Measurements from ENCODE around the gene PHF11.

Gene PHF11

GRCh38 chr13:49498206-49498605 is 2.5 kb downstream of the PHF11 start:
- DNase-seq (ENCODE audit: low read depth in 2 of 2) = no peak

DNA sequence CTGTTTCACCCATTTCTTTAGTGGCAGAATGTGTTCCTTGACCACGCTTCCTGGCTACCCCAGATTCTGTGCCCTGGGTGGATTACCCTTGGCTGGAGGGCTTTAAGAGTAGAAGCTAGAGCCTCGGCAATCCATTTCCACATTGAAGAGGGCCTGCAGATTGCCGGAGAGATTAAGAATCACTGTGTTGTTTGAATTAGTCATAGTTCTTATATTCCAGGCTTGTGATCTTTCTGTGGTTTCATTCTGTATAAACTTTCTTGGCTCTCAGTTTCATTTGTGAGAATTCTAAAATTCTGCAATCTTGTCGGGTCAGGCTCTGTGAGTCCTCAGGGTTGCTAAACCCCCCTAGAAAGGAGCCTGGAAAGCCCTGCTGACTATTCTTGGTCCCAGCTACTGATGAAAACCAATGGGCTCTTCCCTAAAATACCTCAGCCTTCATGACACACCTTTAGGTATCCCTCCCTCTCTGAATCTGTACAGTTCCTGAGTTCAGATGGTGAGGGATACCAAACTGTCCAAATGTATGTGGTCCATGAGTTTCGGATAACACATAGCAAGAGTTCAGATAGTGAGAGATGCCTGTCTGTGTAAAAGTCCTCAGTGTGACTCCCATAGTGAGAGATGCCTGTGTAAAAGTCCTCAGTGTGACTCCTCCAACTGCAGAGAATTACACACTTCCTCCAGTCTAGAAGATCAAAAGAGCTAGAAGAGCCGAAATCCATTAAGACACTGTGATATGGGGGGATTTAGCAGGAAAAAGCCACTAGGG is 4.3 kb downstream of the PHF11 start:
- DNase-seq (ENCODE audit: low read depth in 2 of 2) = no peak

DNA sequence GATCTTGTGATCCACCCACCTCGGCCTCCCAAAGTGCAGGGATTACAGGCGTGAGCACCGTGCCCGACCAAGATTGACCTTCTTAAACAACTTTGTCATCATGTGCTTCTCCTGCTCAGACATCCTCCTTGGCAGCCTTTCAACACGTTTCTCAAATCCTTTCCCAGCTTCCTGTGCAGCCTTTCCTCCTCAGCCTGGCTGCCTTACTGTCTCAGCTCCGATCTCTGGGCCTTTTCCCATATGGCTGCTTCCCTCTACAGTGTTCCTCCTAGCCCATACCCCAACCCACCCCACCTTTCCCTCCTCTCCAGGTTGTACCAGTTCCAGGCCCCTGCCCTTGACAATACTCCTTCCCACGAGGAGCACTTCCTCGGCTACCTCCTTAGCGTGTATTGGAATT is 7.2 kb downstream of the PHF11 start:
- no peak for DNase-seq (ENCODE audit: low read depth in 2 of 2)

GRCh38 chr13:49503951-49504350 is 8.2 kb downstream of the PHF11 start:
- DNase-seq (ENCODE audit: low read depth in 2 of 2) = no peak

- DNase-seq (ENCODE audit: low read depth in 2 of 2) = no peak
Observed at GRCh38 chr13:49512578-49512977, 16.8 kb downstream of the PHF11 start.

DNA sequence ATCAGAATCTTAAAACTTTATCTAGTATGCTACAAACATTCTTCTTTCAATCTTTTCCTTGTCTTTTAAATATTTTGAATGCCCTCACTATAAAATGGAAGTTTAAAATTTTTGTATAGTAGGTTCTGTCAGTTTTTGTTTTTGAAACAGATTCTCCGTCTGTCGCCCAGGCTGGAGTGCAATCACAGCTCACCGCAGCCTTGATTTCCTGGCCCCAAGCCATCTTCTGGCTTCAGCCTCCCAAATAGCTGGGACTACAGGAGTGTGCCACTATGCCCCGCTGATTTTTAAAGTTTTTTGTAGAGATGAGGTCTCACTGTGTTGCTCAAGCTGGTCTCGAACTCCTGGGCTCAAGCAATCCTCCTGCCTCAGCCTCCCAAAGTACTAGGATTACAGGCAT is 20.7 kb downstream of the PHF11 start:
- DNase-seq (ENCODE audit: low read depth in 2 of 2) = no peak

DNA sequence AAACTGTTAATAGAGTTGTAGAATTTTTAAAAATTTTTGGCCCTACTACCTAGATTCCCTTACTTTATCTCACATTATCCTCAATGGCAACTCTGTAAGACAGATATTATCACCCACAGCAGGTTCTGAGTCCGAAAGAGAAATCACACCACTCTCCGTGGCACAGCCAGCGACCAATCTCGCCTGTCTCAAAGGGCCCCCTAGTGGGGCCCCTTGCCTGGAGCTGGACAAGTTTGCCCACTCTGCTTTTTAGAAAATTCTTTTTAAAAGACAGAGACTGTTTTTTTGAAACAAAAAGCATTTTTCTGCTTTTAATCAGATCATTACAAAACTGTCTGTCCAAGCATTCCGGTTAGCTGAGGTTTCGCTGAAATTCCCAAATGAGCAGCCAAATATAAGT is 21.7 kb downstream of the PHF11 start:
- no peak for DNase-seq (ENCODE audit: low read depth in 2 of 2)

GRCh38 chr13:49521224-49521623 is 25.5 kb downstream of the PHF11 start:
- no peak for DNase-seq (ENCODE audit: low read depth in 2 of 2)

DNA sequence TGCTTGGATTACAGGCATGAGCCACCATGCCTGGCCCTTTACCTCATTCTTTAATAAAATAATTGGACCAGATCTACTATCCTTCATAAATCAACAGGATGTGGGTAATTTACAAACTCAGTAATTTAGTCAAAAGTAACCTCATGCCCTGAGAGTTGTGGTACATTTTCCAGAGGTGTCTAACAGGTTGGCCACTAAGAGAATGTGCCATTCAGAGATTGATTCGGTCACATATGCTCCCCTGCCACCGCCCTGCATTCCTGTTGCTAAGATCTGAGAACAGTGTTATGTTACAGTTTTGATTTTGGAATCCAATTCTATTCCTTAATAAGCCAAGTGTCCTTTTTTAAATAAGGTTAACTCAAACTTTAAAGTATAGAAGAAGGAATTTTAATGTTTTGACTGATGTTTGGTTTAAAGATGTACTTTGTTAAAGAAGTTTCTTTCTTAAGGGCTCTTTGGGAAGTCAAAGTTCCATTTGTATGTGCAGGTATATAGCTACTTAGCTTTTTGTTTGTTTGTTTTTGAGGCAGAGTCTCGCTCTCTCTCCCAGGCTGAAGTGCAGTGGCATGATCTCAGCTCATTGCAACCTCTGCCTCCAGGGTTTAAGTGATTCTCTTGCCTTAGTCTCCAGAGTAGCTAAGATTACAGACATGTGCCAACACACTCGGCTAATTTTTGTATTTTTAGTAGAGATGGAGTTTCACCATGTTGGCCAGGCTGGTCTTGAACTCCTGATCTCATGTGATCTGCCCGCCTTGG is 29.2 kb downstream of the PHF11 start:
- no peak for DNase-seq (ENCODE audit: low read depth in 2 of 2)

GRCh38 chr13:49527123-49527522 is 31.4 kb downstream of the PHF11 start:
- no peak for DNase-seq (ENCODE audit: low read depth in 2 of 2)

GRCh38 chr13:49528161-49528560 is 32.4 kb downstream of the PHF11 start:
- DNase-seq (ENCODE audit: low read depth in 2 of 2) = no peak

- no peak for DNase-seq (ENCODE audit: low read depth in 2 of 2)
Observed at GRCh38 chr13:49530457-49530856, 34.7 kb downstream of the PHF11 start.

GRCh38 chr13:49532593-49532992 is 36.8 kb downstream of the PHF11 start:
- DNase-seq (ENCODE audit: low read depth in 2 of 2) = no peak

GRCh38 chr13:49533011-49533410 is 37.3 kb downstream of the PHF11 start:
- DNase-seq (ENCODE audit: low read depth in 2 of 2) = no peak

DNA sequence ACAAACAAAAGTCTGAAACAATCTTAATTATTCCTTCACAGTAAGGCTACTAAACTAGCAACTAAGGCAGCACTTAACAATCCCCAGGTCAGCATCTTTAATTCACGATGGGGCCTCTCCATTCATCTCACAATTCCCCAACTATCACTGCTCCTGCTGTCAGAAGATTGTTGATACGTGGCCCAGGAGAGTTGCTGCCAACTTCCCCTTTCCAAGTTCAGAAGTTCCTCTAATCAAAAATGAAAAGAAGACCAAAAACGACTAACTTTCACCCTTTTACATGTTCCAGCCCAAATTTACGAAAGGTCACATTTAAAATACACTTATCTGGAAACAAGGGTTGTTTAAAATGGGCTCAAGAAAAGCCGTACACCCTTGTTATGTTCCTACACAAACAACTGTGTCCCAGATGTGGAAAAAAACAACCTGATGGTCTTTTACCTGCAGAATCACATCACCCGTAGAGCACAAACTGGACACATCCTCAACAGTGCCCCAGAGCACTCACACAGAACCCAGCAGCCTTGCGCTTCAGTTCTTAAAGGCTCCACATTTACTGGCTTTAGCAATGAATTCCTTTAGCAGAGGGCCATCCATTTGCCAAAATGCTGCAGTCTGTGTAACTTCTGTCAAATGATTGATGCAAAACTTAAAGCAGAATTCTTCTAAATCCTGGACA is 38.0 kb downstream of the PHF11 start:
- DNase-seq (ENCODE audit: low read depth in 2 of 2) = no peak

DNA sequence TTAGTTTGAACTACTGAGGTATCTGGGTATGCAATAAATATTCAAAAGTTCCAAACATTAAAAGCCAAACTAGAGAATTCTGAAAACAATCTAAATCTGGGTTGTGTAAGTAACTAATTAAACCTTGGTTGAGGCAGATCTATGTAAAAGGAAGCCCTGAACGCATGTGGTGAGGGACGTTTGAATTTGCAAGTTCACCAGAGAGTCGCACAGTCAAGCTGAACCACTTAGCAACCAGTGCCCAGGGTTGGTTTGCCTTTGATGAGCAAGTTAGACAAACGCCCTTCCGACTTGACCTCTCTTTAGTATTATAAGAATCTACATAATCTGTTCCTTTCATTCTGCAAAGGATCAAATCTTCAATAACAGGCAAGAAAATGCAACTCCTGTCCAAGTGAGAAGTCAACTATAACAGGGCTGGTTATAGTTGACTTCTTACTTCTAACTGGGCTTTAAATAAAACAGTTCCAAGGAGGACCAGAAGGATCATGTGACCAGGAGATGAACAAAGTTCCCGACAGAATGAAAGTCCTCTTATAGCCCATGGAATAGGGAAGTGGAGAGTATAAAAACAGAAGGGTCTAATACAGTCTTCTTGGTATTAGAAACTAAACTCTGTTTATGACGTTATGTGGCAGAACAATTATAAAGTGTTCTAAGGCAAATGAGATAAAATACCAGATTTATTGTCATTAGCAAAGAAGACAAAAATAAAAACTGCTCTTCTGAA is 40.6 kb downstream of the PHF11 start:
- no peak for DNase-seq (ENCODE audit: low read depth in 2 of 2)

GRCh38 chr13:49538404-49538803 is 42.7 kb downstream of the PHF11 start:
- no peak for DNase-seq (ENCODE audit: low read depth in 2 of 2)

GRCh38 chr13:49539313-49539712 is 43.6 kb downstream of the PHF11 start:
- no peak for DNase-seq (ENCODE audit: low read depth in 2 of 2)

DNA sequence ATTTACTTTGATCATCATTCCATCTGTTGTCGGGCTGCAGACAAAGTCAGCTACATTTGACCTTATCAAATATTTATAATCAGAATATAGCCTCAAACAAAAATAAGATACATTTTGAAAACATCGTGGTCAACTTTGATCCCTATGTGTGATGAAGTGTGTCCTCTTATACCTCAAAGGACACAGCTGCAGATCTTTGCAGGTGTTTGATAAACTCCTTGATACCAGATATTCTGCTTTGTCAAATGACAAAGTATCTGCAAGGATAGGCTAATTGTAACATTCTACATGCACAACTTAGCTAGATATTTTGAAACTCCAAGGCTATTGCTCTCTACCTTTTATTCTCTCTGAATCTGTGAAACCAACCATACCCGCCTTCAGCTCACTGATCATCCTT is 44.0 kb downstream of the PHF11 start:
- no peak for DNase-seq (ENCODE audit: low read depth in 2 of 2)

GRCh38 chr13:49540552-49540951 is 44.8 kb downstream of the PHF11 start:
- DNase-seq (ENCODE audit: low read depth in 2 of 2) = no peak

DNA sequence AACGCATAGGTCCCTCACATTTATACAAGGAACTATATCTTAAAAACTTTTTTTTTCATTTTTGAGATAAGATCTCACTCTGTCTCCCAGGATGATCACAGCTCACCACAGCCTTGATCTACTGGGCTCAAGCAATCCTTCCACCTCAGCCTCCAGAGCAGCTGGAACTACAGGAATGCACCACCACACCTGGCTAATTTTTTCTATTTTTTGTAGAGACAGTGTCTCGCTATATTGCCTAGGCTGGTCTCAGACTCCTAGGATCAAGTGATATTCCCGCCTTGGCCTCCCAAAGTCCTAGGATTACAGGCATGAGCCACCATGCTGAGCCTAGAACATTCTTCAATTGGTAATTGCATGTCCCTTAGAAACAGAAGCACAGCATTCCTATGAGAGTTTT is 47.9 kb downstream of the PHF11 start:
- no peak for DNase-seq (ENCODE audit: low read depth in 2 of 2)

GRCh38 chr13:49545661-49546060 is 49.9 kb downstream of the PHF11 start:
- no peak for DNase-seq (ENCODE audit: low read depth in 2 of 2)

Data from stimulated activated CD8-positive, alpha-beta memory T cell treated with anti-CD3 and anti-CD28 coated beads, Interleukin-15, amount 100 ng/mL, for 4 hours (primary cell).